Lung (tissue), 12 donors: Measurements from ENCODE around the gene TBC1D2. TPM values are rescaled to one million over a fixed set of nuclear protein-coding genes. Genes with fewer than 3 reads are reported as not detected.

Experiments
- ATAC-seq: fragments of 200-7000 bp; cut with Tn5 transposase; one replicate; pipeline ENCODE4 v1.9.1; 2020; ENCODE audit warnings: moderate number of reproducible peaks; ENCODE audit not compliant: insufficient read depth, low FRiP score
- DNase-seq, 3 donors: peaks; one replicate each; pipeline ENCODE4 v3.0.0-alpha.2; 2013 to 2017
- H3K27ac ChIP-seq, 2 donors: one replicate each; pipeline ENCODE4 v1.5.1; 2013; ENCODE audit warnings: mild to moderate bottlenecking in 2 of 2, moderate library complexity in 2 of 2, control low read depth in 1 of 2, inconsistent platforms in 1 of 2, low read depth in 1 of 2, low read length in 1 of 2
- H3K27me3 ChIP-seq, 3 donors: one replicate each; pipeline ENCODE4 v1.5.1; 2013; ENCODE audit warnings: low read length in 2 of 3; ENCODE audit not compliant: control insufficient read depth in 3 of 3, insufficient read depth in 3 of 3
- H3K36me3 ChIP-seq, 4 donors: one replicate each; pipeline ENCODE4 v1.5.1; 2013; ENCODE audit warnings: low read length in 4 of 4, mild to moderate bottlenecking in 1 of 4, moderate library complexity in 1 of 4; ENCODE audit not compliant: control insufficient read depth in 4 of 4, insufficient read depth in 4 of 4
- H3K4me1 ChIP-seq, 5 donors: one replicate each; pipeline ENCODE4 v1.5.1; 2013; ENCODE audit warnings: low read length in 5 of 5, mild to moderate bottlenecking in 2 of 5, moderate library complexity in 1 of 5; ENCODE audit not compliant: control insufficient read depth in 5 of 5, insufficient read depth in 5 of 5
- H3K4me3 ChIP-seq: one replicate; pipeline ENCODE4 v1.5.1; 2013; ENCODE audit warnings: mild to moderate bottlenecking, control low read depth, moderate library complexity
- H3K9ac ChIP-seq, 2 donors: one replicate each; pipeline ENCODE4 v1.5.1; 2013; ENCODE audit warnings: low read length in 2 of 2, control low read depth in 1 of 2; ENCODE audit not compliant: insufficient read depth in 1 of 2
- H3K9me3 ChIP-seq, 4 donors: one replicate each; pipeline ENCODE4 v1.5.1; 2013; ENCODE audit warnings: low read length in 3 of 4, mild to moderate bottlenecking in 1 of 4, moderate library complexity in 1 of 4; ENCODE audit not compliant: control insufficient read depth in 4 of 4, insufficient read depth in 3 of 4
- CTCF ChIP-seq: IDR thresholded peaks from 2 replicates; pipeline ENCODE4 v1.5.1; 2012; ENCODE audit warnings: mild to moderate bottlenecking; ENCODE audit errors: control extremely low read depth, extremely low read depth
- WGBS, 2 donors: extraction: QIAGEN DNeasy Blood & Tissue Kit; methylation state at CpG; one replicate each; pipeline ENCODE4 v1.1.7; 2013; 5-methylcytosine and 5-hydroxymethylcytosine counted together
- polyA plus RNA-seq, 2 donors: library from polyadenylated mRNA; stranded (reverse); fragments of 200-250 nt; gene quantifications; one replicate each; pipeline ENCODE4 v1.2.1, GENCODE V29; 2013
- total RNA-seq, 2 donors: library from RNA; depleted of rRNA in 1 of 2; stranded (reverse); fragments of >200 nt in 1 of 2; gene quantifications; one replicate each; pipeline ENCODE4 v1.2.1, GENCODE V29; 2014 to 2021
- donor health status: control.
- donor health status: control.
- donor health status: Bipolar disorder and iron deficiency.
- donor health status: healthy.
- donor health status: DM: yes; HTN: yes; CAD: no.

The TBC1D2 gene
- total and polyA plus RNA-seq, 4 donors, result 31.3 to 73.0 (median 56.1) TPM

GRCh38 chr9:98280162-98280561, 24.7 kb upstream of the TBC1D2 start:
- no peak for TF ChIP-seq CTCF
- no peak overlapping the region for H3K4me3 ChIP-seq
- H3K27ac ChIP-seq, result no peak overlapping the region
- no peak for ATAC-seq
- H3K9ac ChIP-seq, result no peak overlapping the region
- no peaks in the 10 kb centered on the region for H3K4me1 ChIP-seq
- no peaks in the 10 kb centered on the region for H3K27me3 ChIP-seq
- no peaks in the 10 kb centered on the region for H3K36me3 ChIP-seq
- WGBS, 2 donors, result 81 to 93% methylated on average over 2 of the region's 2 CpGs
- no peaks in the 10 kb centered on the region for H3K9me3 ChIP-seq
- no peak for DNase-seq

- 69 to 78% methylated on average over 10 of the region's 10 CpGs for WGBS, 2 donors
- Histone ChIP-seq H3K36me3 (no peaks in the 10 kb centered on the region), H3K27ac (no peak overlapping the region), H3K4me3 (no peak overlapping the region), H3K9me3 (no peaks in the 10 kb centered on the region), H3K4me1 (no peaks in the 10 kb centered on the region), H3K9ac (no peak overlapping the region), H3K27me3 (no peaks in the 10 kb centered on the region)
- DNase-seq (no peak), ATAC-seq (no peak)
- TF ChIP-seq CTCF, result no peak
Observed at GRCh38 chr9:98276907-98277469, 21.5 kb upstream of the TBC1D2 start.

- H3K9ac ChIP-seq, result no peak overlapping the region
- no peak overlapping the region for H3K27ac ChIP-seq
- peaks cover 0 to 2% (median 0%) of the 10 kb centered on the region in 3 donors for H3K27me3 ChIP-seq
- ATAC-seq (no peak), DNase-seq (no peak)
- no peak overlapping the region for H3K4me3 ChIP-seq
- no peak for TF ChIP-seq CTCF
- WGBS, 2 donors, result 95 to 96% methylated on average over 2 of the region's 2 CpGs
- no peaks in the 10 kb centered on the region for H3K4me1 ChIP-seq
- no peaks in the 10 kb centered on the region for H3K36me3 ChIP-seq
- no peaks in the 10 kb centered on the region for H3K9me3 ChIP-seq
Observed at GRCh38 chr9:98275159-98275558, 19.7 kb upstream of the TBC1D2 start.

GRCh38 chr9:98272083-98272482, 16.6 kb upstream of the TBC1D2 start:
- H3K4me1 ChIP-seq, result no peaks in the 10 kb centered on the region
- no peak for TF ChIP-seq CTCF
- H3K36me3 ChIP-seq, result no peaks in the 10 kb centered on the region
- no peak overlapping the region for H3K9ac ChIP-seq
- DNase-seq (no peak), ATAC-seq (no peak)
- H3K27me3 ChIP-seq, result peaks cover 0 to 2% (median 0%) of the 10 kb centered on the region in 3 donors
- H3K4me3 ChIP-seq, result no peak overlapping the region
- WGBS, 2 donors, result 71 to 74% methylated on average over 3 of the region's 3 CpGs
- H3K27ac ChIP-seq, result no peak overlapping the region
- no peaks in the 10 kb centered on the region for H3K9me3 ChIP-seq
